Hepatic stellate cell (primary cell): ENCODE data around the gene ASIP.
A peak's percentile ranks its signal among the peaks of the same experiment; 100 is the strongest.
"Not testable (repeated sequence)": the region's sequence is repeated elsewhere in the genome, so short reads cannot be mapped to it uniquely, and the experiment has no call there.

Experiments
- DNase-seq: peaks from one replicate; pipeline ENCODE4 v3.0.0; 2011; ENCODE audit warnings: low spot score

Gene ASIP

GRCh38 chr20:34242879-34243278 is 1.7 kb downstream of the ASIP start:
- DNase-seq: no peak

DNA sequence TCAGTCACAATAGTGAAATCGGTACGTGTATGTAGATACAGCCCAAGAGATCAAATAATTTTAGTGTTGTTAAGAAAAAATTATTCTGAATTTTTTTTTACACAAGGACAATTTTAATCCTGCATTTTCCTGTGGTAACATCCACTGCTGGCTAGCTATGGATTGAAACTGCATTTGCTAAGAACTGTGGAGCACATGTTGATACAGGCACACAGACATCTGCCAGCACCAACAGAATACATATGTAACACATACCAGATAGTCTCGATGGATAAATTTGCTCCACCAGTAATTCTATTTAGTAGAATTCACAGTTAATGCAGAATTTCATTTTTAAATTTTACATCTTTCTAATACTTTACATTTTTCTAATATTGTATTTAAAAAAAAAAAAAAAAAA is 2.2 kb downstream of the ASIP start:
- no peak for DNase-seq

- no peak for DNase-seq
Observed at GRCh38 chr20:34246126-34246626, 5.0 kb downstream of the ASIP start.

DNA sequence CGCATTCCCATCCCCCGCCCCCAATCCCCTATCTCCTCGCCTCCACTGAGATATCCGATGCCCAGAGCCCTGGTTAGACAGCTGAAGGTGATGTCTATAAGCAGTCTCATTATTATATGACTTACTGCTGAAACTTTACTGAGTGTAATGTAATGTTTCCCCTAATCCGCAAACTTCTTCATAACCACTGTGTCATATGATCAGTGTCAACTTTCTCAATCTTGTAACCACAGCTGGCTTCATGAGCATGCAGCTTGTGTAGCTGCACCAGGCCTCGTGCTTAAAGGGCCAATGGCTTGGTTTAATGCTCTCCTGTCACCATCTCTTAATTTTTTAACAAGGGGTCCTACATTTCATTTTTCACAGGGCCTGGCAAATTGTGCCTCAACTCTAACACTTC is 8.1 kb downstream of the ASIP start:
- DNase-seq: no peak

DNA sequence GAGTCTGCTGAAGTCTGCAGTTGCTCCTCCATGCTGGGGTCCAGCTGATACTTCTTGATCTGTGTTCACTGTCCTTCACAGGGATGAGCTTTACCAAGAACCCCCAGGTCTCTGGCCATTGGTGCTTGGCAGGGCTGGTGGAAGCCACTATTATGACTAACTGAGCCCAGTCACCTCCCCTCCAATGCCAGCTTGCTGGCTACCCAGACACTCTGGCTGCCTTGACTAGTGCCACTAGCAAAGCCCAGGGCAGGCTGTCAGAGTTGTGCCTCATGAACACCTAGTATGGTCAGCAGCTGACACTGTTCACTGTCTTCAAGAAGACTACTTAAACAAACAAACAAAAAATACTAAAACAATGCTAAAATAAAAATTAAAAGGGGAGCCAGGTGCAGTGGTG is 8.8 kb downstream of the ASIP start:
- DNase-seq: no peak

DNA sequence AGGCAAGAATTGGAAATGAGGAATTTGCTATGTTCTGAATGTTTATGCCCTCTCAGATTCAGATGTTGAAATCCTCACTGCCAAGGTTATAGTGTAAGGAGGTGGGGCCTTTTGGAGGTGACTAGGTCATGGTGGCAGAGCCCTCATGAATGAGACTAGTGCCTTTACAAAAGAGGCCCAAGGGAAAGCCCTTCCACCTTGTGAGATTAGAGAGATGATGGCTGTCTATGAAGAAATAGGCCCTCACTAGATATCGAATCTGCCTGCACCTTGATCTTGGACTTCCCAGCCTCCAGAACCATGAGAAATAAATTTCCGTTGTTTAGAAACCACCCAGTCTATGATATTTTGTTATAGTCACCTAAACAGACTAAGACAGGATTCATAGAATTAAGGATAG is 10.4 kb downstream of the ASIP start:
- DNase-seq: no peak

DNA sequence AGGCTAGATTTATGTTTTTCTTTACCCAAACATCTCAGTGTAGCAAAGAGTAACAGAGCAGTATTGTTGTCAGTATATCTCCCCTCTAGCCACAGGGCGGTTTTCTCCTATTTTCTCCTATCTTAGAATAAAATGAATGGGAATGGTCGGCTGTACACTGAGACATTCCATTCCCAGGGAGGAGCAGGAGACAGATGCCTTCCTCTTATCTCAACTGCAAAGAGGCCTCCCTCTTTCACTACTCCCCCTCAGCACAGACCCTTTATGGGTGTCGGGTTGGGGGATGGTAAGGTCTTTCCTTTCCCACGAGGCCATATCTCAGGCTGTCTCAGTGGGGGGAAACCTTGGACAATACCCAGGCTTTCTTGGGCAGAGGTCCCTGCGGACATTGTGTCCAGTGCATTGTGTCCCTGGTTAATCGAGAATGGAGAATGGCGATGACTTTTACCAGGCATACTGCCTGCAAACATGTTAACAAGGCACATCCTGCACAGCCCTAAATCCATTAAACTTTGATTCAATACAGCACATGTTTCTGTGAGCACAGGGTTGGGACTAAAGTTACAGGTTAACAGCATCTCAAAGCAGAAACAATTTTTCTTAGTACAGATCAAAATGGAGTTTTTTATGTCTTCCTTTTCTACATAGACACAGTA is 11.3 kb downstream of the ASIP start:
- DNase-seq: not testable (repeated sequence)

DNA sequence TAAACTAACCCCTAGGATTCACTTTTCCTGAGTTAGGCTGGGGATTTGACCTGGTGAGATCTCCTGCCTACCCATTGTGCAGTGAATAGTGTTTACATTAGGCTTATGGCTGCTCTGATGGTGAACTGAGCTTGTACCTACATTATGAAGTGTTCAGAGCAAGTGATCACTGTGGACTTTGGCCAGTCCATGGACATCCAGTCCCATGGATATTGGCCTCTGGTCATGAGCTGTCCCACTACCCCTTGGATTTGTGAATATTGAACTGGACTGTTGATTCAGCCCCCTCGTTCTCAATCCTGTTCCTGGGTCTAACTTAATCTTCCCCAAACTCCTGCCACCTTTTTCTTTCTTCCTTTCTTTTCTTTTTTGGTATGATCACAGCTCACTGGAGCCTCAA is 13.8 kb downstream of the ASIP start:
- DNase-seq: no peak

DNA sequence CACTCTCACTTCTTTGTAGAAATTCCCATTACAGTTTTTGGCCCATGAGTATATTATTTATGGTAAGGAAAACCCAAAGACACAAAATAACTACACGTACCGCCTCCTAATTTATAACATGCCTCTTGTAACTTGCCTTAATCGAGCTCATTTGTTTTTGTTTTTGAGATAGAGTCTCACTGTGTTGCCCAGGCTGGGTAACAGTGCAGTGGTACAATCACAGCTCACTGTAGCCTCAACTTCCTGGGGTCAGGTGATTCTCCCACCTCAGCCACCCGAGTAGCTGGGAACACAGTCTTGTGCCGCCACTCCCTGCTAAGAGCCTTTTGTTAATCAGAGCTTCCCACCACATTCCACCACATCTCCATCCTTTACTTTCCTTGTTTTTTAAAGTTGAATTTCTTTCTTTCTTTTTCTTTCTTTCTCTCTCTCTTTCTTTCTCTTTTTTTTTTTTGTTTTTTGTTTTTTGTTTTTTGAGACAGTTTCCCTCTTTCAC is 15.5 kb downstream of the ASIP start:
- DNase-seq: no peak

DNA sequence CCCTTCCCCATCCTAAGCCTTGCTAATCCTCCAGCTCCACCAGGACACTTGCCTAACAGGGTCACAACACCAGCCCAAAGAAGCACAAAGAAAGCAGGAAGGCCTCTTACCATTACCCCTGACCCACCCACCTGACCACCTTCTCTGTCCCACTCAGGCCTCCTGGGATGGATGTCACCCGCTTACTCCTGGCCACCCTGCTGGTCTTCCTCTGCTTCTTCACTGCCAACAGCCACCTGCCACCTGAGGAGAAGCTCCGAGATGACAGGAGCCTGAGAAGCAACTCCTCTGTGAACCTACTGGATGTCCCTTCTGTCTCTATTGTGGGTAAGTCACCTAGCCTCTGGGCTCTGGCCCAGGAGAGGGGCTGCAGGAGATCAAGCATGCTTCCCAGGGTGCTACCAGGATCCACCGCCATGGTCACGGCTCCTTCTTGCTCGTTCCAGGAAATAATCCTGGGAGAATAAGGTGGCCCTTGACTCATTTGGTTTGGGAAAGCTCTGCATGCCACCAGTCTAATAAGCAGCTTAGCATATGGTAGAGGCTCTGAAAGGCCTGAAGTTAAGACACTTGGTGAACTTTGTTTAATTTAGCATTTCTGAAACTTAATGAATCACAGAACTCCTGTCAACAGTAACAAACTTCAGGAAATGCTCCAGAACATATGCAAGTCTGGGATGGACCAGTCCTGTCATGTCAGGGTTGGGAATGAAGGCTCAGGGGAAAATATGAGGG is 19.2 kb downstream of the ASIP start:
- DNase-seq: no peak

- no peak for DNase-seq
Observed at GRCh38 chr20:34262488-34263288, 21.5 kb downstream of the ASIP start.

- DNase-seq: not testable (repeated sequence)
Observed at GRCh38 chr20:34263468-34263867, 22.2 kb downstream of the ASIP start.

DNA sequence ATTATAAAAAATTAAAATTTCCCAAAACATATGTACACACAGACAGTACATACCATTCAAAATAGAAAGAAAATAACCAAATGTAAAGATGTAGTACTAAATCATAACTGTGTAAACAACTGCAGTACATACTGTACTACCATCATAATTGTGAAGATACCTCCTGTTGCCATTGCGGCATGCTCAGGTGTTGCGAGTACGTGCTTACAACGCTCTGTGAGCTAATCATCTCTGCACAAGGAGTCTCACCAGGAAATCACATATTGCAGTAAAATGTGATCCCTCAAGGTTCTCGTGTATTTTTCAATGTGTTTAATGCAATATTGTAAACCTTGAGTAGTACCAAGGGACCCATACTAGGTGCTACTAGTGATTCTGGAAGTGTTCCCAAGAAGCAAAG is 22.9 kb downstream of the ASIP start:
- DNase-seq: no peak

GRCh38 chr20:34268145-34268544 is 26.9 kb downstream of the ASIP start:
- no peak for DNase-seq

DNA sequence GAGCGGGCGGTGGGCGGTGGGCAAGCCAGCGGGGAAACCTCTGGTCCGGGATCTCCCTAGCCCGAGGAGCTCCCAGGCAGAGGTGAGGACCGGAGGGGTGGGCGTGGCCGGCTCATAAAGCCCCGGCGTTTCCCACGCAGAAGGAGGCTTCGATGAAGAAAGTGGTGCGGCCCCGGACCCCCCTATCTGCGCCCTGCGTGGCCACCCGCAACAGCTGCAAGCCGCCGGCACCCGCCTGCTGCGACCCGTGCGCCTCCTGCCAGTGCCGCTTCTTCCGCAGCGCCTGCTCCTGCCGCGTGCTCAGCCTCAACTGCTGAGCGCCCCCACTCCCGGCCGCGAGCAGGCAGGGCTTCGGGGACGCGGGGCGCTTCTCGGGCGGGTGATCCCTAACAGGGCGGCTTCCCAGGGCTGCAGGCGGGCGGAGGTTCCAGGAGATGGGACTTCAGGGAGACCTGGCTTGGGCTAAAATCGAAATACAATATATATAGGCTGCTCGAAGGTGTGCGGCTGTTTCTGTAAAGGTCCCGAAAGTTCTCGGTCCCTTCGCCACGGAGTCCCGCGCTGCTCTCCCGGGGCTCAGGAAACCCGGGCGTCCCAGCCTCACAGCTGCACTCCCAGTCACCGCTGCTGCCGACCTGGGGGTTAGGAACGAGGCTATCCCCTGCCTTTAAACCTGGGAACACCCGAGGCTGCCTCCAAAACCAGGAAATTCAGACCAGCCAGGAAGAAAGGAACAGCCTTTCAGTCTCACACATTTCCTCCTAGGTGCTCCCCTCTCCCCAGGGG is 27.8 kb downstream of the ASIP start:
- peak; percentile 54 for DNase-seq

GRCh38 chr20:34269996-34270627 is 28.9 kb downstream of the ASIP start:
- DNase-seq: no peak

- peak; percentile 59 for DNase-seq
Observed at GRCh38 chr20:34271956-34272355, 30.7 kb downstream of the ASIP start.

- DNase-seq: no peak
Observed at GRCh38 chr20:34274694-34275093, 33.5 kb downstream of the ASIP start.

GRCh38 chr20:34281177-34281576 is 40.0 kb downstream of the ASIP start:
- DNase-seq: no peak

- DNase-seq: no peak
Observed at GRCh38 chr20:34282041-34282440, 40.8 kb downstream of the ASIP start.

DNA sequence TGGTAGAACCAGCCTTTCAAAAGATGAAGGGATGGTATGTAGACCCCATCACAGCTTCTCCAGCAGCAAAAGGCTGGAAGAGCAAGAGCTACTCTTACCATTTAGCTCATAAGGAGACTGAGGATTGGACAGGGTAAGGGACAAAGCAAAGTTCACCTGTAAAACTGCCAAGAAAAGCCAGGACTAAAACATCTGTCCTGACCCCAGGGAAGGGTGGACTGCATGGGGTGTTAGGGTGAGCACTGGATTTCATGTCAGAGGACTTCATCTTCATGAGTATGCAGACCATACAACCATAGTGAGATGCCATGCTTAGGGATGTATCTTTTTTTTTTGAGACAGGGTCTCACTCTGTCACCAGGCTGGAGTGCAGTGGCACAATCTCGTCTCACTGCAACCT is 42.6 kb downstream of the ASIP start:
- no peak for DNase-seq
